Activated naive CD4-positive, alpha-beta T cell treated with Interleukin-2 at 50 U/mL for 16 hours (primary cell): Measurements from ENCODE around the gene MARCO.
"Not testable (repeated sequence)": the region's sequence is repeated elsewhere in the genome, so short reads cannot be mapped to it uniquely, and the experiment has no call there.

ENCODE experiments used
- DNase-seq: peaks from one replicate; pipeline ENCODE4 v3.0.0-alpha.2; 2020

The MARCO gene

DNA sequence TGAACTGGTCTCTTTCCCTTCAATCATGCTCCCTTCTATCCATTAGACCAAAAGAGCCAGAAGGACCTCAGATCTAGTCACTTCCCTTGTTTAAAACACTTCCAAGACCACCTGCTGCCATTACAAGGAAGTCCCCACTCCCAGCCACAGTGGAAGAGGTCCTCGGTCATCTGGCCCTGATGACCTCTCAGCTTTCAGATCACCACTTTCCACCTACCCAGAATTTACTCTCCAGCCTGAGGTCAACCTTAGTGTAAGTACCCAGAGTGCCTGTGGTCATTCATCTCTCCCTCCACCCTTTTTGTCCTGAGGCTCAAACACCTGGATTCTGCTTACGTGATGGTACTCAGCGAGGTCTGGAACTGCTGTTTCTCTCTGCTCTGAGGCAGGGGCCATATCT, 67.1 kb downstream of the MARCO start:
- no peak for DNase-seq

DNA sequence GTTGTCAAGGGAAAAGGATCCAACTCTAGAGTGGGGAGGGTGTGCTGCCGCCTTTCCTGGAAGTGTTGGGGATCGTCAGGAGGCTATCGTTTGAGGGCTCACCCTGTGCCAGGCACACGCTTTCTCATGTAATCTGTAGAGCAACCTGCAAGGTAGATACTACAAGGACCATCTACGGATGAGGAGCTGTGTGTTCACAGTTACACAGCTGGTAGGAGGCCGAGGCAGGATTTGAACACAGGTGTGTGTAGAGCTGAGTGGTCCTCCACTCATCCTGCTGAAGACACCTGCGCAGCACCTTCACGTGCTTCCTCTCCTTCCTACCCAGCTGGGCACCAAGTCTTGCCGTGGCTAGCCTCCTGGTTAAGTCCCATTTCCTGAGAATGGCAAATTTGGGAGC, 68.3 kb downstream of the MARCO start:
- no peak for DNase-seq

DNA sequence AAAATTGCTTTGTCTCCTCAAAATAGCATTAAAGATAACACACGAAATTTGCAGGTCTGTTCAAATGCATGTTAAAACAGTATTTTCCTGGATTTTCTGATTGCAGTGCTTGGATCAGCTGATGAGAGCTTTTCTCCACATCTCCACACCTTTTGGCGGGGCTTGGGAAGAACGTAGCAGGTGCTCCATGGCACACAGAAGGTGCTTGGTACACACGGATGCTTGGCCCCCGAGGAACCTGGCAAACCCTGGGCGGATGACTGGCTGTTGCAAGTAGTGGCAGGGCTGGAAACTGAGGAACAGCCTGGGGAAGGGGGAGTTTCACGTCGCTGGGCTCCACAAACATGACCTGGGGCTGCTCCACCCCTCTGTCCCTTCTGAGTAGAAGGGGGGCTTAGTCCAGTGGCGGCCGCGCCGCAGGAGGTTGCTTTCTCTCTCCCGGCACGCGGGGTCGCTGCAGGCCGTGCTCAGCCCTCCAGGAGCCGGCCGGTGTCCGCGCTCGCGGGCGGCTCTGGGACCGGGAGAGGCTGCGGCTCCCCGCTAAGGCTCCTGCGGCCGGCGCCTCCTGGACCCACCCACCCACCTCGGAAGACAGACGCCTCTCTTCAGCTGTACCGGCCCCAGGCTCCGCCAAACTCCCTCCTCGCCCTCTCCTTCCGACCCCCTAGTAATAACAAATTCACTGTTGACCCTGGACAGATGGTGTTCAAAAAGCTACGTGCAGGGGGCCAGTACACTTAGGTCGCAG, 69.3 kb downstream of the MARCO start:
- no peak for DNase-seq

DNA sequence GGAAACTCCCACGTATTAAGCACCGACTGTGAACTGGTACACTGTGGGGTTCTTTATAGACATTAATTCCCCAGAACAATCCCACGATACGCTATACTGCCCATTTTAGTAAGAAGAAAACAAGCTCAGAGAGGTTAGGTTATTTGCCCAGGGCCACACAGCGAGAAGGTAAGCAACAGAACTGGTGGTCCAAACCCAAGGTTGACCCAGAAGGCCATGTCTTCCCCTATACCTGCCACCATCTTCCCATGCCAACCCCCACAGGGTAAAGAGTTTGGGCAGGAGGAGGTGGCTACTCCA, 69.9 kb downstream of the MARCO start:
- no peak for DNase-seq

DNA sequence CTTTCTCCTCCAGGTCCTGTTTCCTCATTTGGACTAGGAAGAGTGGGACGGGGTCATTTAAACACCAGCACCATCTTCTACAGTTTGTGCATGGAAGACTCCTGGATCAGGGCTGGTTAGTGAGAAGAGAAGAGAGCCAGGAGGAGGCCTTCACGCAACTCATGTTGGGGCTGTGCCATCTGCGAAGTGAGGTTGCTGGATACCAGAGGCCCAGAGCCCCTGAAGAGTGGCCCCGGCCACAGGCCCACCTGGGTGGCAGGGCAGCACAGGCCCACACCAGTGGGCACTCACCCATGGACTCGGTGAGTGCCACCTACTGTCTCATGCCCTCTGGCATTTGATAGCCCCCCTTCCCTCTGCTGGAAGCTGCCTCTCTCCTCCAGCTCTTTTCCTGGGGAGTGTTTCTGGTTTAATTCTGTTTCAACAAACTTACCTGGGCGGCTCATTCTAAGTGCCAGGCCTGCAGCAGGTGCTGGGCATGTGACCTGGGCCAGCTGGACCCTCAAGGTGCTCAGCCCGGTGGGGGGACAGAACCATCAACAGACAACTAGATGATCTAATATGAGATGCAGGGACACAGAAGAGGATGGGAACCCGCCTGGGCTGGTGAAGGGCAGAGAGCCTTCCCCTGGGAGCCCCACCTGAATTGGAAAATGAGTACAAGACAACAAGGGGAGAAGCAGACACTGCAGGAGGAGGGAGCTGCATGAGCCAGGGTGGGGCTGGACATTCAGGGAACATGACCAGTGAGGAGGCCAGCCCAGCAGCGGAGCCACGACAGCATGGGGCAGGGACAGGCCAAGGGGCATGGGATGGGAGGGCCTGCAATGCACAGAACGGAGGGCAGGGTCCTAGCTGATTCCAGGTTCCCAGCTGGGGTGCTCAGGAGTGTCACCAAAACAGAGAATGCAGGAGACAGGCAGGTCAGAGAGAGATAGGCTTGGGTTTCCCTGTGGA, 70.6 kb downstream of the MARCO start:
- no peak for DNase-seq

DNA sequence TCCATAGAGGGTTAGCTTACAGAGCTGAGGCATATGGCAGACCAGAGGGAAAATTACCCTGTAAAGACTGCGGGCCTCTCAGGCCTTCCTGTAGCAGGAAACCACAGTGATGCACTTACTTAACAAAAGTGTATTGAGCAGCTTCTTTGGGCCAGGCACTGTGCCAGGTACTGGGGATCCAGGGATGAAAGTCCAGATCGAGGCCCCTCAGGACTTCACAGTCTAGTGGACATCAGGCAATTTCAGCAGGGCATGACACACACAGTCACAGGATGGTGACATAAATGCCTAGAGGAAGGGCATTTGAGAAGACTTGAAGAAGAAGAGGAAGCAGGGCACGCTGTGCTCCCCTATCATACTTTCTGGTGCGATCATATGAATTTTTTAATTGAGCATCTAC, 71.7 kb downstream of the MARCO start:
- no peak for DNase-seq

DNA sequence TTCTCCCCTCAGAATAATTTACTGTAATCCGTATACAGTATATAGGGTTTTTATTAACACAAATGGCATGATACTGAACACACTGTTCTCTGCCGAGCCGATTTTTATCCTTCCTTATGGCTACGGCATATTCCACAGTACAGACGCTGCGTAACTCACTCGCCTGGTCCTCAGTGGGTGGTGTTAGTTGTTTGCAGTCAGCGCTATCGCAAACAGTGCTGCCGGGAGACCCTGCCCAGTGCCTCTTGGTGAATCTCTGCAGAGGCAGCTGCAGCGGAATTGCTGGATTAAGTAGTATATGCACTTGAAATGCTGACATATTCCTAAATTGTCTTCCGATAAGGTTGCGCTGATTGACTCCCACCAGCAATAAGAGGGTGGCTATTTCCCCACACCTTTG, 73.9 kb downstream of the MARCO start:
- DNase-seq: no peak

DNA sequence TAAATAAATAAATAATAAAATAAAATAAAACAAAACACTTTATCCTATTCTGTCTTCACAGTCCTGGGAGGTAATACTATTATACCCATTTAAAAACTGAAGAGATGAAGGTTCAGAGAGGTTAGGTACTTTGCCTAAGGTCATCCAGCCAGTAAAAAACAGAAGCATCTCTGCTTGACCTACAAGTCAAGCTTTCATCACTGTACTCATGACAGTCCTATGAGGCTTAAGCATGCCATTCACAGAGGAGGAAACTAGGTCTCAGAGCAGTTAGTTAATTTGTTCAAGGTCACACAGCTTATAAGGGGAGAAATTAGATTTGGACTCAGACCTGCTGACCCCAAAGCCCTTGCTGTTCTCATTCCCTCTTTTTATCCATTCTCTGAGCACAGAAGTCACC, 77.5 kb downstream of the MARCO start:
- DNase-seq: no peak

DNA sequence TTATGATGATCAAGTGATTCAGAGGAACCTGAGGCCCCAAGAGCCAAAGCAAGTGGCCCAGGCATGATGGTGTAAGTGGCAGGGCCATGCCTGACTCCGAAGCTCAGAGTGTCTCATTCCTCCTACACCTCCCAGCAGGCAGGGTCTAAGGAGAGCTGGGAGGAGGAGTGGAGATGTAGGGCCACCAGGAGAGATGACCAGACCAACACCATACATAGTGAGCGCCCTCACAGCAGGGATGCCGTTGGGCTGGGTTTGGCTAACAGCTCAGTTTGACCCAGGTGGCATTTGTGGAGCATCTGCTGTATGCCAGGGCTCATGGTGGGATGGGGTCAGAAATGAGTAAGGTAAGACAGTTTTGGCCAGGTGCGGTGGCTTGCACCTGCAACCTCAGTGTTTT, 80.7 kb downstream of the MARCO start:
- no peak for DNase-seq

DNA sequence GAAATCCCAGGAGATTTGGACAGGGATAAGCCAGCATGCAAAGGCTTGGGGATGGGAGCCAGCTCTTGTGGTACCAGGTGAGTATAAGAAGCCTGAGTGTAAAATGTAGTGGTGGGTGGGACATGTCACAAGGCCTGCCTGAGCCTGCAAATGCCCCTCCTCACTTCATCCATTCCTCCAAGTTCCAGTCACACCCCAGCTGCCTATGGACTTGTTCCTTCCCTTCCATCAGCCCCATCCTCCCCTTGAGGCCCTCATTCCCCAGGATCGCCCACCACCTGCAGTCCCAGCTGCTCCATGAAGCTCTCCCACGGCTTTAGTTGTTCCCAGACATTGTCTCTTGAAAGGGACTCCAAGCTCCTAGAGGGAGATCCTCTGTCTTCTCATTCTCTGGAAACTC, 81.5 kb downstream of the MARCO start:
- no peak for DNase-seq

DNA sequence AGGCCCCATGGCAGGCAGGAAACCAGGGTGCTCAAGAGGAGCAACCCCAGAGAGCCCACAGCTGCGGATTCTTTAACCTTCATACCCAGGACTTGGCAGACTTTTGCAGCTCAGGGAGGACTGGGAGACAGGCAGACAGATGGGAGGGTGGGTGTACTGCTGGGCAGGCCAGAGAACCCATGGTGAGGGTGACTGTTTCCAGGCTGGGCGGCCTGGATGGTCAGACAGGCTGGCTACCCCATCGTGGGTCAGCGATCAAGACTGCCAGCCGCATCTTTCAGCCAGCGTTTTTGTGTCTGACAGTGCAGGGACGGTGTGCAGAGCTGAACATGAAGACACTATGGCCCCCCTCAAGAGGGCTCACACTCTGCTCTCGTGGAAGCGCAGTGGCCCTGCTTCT, 82.2 kb downstream of the MARCO start:
- no peak for DNase-seq

DNA sequence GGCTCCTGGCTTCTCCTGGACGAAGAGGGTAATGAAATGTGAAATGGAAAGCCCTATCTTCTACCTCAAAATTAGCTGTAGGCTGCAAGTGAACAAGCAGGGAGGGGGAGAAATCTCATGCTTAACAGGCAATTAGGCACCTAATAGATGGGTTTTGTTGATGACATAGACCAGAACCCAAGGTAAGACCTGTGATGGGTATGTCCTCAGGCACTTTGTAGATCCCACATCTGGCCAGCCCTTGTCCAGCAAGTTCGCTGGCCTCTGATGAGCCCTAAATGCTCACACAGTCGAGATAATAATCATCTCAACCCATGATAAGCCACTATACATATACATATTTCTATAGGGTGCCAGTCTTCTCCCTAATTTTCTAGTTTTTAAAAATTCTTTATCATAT, 82.6 kb downstream of the MARCO start:
- no peak for DNase-seq

DNA sequence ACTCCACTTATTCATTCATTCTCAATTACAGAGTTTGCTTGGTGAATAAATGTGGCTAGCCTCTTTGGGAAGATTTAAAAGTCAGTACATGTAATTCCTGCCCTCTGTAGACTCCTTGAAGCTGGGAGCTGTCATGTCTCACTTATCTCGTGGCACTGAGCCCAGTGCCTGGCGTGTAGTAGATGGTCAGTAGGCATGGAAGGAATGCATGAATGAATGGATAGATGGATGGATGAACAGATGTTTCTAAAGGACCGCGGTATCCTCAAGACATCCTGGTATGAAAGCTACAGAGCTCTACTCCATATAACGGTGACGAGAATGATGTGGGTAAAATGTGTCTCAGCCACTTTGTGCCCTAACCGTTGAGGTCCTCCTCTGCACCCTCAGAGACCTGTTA, 83.0 kb downstream of the MARCO start:
- no peak for DNase-seq

DNA sequence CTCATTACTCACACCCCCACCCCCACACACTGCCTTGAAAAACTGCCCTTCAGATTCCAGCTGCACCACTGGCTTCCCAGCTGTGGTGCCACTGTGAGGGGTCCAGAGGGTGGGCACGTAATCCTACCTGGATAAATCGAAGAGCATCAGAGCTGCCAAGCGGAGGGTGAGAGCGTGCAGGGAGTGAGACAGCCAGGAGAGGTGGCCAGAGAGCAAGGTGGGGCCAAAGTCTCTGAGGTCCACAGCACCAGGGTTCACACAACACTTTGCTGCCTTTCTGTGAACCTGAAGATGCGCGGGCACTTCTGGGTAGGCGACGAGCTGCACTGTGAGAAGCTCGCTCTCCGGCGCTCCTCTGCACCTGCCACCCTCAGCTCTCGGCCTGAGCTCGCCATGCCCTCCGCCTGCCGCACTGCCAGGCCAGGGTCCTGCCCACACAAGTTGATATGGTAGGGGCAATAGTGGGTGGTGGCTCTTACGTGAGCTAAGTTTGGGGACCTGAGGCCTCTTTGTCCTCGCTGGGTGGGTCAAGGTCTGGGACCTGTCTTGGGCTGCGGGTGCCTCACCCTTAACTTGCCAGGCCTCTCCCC, 83.9 kb downstream of the MARCO start:
- no peak for DNase-seq

DNA sequence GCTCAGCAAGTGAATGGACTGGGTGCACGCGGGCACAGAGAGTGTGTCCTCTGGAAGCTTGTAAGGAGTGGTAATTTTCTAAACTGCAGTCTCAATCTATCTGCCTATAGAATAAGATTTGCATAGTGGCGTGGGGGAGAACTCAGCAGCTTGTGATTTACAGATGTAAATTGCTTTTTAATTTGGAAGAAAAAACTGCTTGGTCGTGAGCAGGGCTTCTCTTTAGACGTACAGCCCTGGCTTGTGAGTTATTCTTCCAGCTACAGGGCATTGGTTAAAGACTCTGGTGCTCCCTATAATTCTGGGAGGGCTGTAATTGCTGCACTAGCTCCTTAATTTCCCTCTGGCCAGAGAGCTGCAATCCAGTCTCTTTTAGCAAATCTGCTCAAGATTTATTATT, 84.9 kb downstream of the MARCO start:
- DNase-seq: no peak

DNA sequence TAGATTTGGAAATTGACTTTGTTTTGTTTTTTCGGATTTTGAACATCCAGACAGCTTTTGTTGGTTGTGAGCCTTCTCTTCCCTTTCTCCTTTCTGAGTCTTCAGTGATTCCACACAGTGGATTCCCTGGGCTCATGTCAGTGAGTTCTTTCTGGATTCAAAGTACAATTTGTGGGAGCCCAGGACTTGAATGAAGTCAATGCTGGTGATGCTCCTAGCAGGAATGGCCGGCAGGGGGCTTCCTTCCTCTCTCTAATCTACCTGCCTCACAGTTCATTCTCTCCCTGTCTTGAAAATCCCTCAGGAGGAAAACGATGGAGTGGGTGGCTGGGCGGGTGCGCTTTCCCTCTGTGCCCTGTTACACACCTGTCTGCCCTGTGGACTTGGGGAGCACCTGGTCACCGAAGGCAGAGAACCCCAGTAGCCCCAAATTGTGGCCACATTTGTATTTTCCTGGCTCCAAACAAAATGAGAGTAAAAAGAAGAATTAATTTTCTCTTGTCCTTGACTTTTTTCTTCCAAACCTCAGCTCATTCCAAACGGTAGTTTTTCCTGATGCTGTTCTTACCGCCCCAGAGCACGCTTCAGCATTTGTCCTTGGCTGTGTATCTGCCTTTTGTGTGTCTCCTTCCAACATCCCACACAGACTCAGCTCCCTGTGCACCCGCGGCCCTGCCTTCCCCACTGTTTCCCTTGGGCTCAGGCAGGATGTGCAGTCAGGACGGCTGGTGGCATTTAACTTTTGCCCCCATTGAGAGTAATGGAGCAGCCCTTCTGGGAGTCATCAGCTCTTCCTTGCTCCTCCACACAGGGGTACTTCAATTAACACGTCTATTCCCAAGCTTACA, 86.6 kb downstream of the MARCO start:
- no peak for DNase-seq

DNA sequence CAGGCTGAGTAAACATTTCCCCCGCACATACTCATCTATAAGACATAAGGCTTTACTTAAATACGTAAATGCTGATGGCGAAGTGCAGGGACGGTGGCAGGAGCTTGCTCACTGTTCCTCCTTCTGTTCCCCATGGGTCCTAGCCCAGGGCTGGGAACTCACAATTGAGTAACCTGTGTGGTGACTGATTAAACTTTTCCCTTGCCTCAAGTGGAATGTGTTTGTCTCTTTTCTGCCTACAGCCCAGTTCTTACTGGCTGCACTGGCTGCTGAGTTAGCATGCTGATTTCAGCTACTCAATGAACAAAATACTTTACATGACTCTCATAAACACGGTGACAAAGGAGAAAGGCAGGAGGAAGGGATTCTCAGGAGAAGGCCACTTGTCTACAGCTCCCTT, 87.3 kb downstream of the MARCO start:
- no peak for DNase-seq

DNA sequence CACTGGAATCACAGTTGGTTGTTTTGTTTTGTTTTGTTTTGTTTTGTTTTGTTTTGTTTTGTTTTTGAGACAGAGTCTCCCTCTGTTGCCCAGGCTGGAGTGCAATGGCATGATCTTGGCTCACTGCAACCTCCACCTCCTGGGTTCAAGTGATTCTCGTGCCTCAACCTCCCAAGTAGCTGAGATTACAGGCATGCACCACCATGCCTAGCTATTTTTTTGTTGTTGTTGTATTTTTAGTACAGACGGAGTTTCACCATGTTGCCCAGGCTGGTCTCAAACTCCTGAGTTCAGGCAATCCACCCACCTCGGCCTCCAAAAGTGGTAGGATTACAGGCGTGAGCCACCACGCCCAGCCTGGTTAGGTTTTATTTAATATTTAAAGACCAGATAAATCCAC, 95.9 kb downstream of the MARCO start:
- DNase-seq: not testable (repeated sequence)

DNA sequence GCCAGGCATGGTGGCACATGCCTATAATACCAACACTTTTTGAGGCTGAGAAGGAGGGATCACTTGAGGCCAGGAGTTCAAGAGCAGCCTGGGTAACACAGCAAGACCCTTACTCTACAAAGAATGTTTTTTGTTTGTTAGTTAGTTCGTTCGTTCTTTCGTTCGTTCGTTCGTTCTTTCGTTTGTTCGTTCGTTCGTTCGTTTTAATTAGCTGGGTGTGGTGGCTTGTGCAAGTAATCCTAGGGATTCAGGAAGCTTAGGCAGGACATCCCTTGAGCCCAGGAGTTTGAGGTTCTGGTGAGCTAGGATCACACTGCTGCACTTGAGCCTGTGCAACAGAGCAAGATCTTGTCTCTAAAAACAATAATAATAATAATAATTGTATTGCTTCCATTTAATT, 98.7 kb downstream of the MARCO start:
- no peak for DNase-seq
